Effector memory CD4-positive, alpha-beta T cell (primary cell): ENCODE data around the gene PARP14.

Experiments used
- DNase-seq, 3 donors: peaks; one replicate each; pipeline ENCODE4 v3.0.0-alpha.2; 2020
- H3K27ac ChIP-seq: 2 replicates; pipeline ENCODE4 v1.7.0; 2013; ENCODE audit warnings: mild to moderate bottlenecking, low read length, moderate library complexity; ENCODE audit not compliant: insufficient read depth, poor library complexity, severe bottlenecking
- H3K27me3 ChIP-seq: replicated peaks from 2 replicates; pipeline ENCODE4 v1.7.0; 2013; ENCODE audit warnings: mild to moderate bottlenecking, low read length; ENCODE audit not compliant: insufficient read depth, control insufficient read depth, poor library complexity, severe bottlenecking
- H3K36me3 ChIP-seq: 2 replicates; pipeline ENCODE4 v1.7.0; 2013; ENCODE audit warnings: mild to moderate bottlenecking, low read length, moderate library complexity; ENCODE audit not compliant: control insufficient read depth, insufficient read depth
- H3K4me1 ChIP-seq: 2 replicates; pipeline ENCODE4 v1.7.0; 2013; ENCODE audit warnings: low read length, mild to moderate bottlenecking; ENCODE audit not compliant: control insufficient read depth, insufficient read depth, poor library complexity, severe bottlenecking
- H3K4me3 ChIP-seq: 2 replicates; pipeline ENCODE4 v1.7.0; 2013; ENCODE audit warnings: low read length, low read depth, mild to moderate bottlenecking; ENCODE audit not compliant: insufficient read depth, poor library complexity, severe bottlenecking
- H3K9me3 ChIP-seq: 2 replicates; pipeline ENCODE4 v1.7.0; 2013; ENCODE audit warnings: mild to moderate bottlenecking, low read length, moderate library complexity; ENCODE audit not compliant: control insufficient read depth

The PARP14 gene

GRCh38 chr3:122767540-122768372 lies 87.1 kb downstream of the PARP14 start:
- H3K36me3 ChIP-seq = no peaks in the 10 kb centered on the region
- no peaks in the 10 kb centered on the region for H3K27me3 ChIP-seq
- no peak overlapping the region for H3K4me3 ChIP-seq
- no peak overlapping the region for H3K27ac ChIP-seq
- DNase-seq = no peak
- no peaks in the 10 kb centered on the region for H3K4me1 ChIP-seq
- no peaks in the 10 kb centered on the region for H3K9me3 ChIP-seq

GRCh38 chr3:122770521-122771202 lies 90.0 kb downstream of the PARP14 start:
- DNase-seq = no peak
- Histone ChIP-seq H3K27me3 (no peaks in the 10 kb centered on the region), H3K36me3 (no peaks in the 10 kb centered on the region), H3K9me3 (no peaks in the 10 kb centered on the region), H3K27ac (no peak overlapping the region), H3K4me3 (no peak overlapping the region), H3K4me1 (no peaks in the 10 kb centered on the region)

GRCh38 chr3:122772827-122773226 lies 92.2 kb downstream of the PARP14 start:
- no peak for DNase-seq
- no peak overlapping the region for H3K4me3 ChIP-seq
- no peaks in the 10 kb centered on the region for H3K27me3 ChIP-seq
- H3K4me1 ChIP-seq = no peaks in the 10 kb centered on the region
- H3K36me3 ChIP-seq = no peaks in the 10 kb centered on the region
- H3K9me3 ChIP-seq = no peaks in the 10 kb centered on the region
- H3K27ac ChIP-seq = no peak overlapping the region

- no peak for DNase-seq
- Histone ChIP-seq H3K4me3 (no peak overlapping the region), H3K9me3 (no peaks in the 10 kb centered on the region), H3K27me3 (no peaks in the 10 kb centered on the region), H3K36me3 (no peaks in the 10 kb centered on the region), H3K4me1 (no peaks in the 10 kb centered on the region), H3K27ac (no peak overlapping the region)
These were observed 93.4 kb downstream of the PARP14 start for GRCh38 chr3:122773944-122774509.

- no peak overlapping the region for H3K27ac ChIP-seq
- H3K9me3 ChIP-seq = no peaks in the 10 kb centered on the region
- no peak overlapping the region for H3K4me3 ChIP-seq
- H3K36me3 ChIP-seq = no peaks in the 10 kb centered on the region
- no peaks in the 10 kb centered on the region for H3K4me1 ChIP-seq
- DNase-seq = no peak
- H3K27me3 ChIP-seq = no peaks in the 10 kb centered on the region
These were observed 93.9 kb downstream of the PARP14 start for GRCh38 chr3:122774564-122774963.

GRCh38 chr3:122776675-122777468 lies 96.2 kb downstream of the PARP14 start:
- no peaks in the 10 kb centered on the region for H3K36me3 ChIP-seq
- no peak overlapping the region for H3K4me3 ChIP-seq
- no peaks in the 10 kb centered on the region for H3K9me3 ChIP-seq
- H3K4me1 ChIP-seq = no peaks in the 10 kb centered on the region
- no peak for DNase-seq
- no peak overlapping the region for H3K27ac ChIP-seq
- no peaks in the 10 kb centered on the region for H3K27me3 ChIP-seq

- H3K27ac ChIP-seq = no peak overlapping the region
- DNase-seq = no peak
These were observed 96.9 kb downstream of the PARP14 start for GRCh38 chr3:122777563-122777962.

More at GRCh38 chr3:122777563-122777962, 96.9 kb downstream of the PARP14 start:
- H3K36me3 ChIP-seq = no peaks in the 10 kb centered on the region
- H3K4me3 ChIP-seq = no peak overlapping the region
- no peaks in the 10 kb centered on the region for H3K4me1 ChIP-seq
- H3K9me3 ChIP-seq = no peaks in the 10 kb centered on the region
- no peaks in the 10 kb centered on the region for H3K27me3 ChIP-seq
